ENCODE measurements around the gene GPRIN3.

- no peak for TF ChIP-seq GATAD2B (conservative IDR thresholded peaks at IDR 0.05; ENCODE audit: low read depth)
- TF ChIP-seq CHD2 (IDR thresholded peaks at IDR 0.05; ENCODE audit: borderline replicate concordance, low read depth, low read length): no peak
- no peak for TF ChIP-seq POLR2A (IDR thresholded peaks at IDR 0.05; ENCODE audit: low read depth, low read length)
- no peak for TF ChIP-seq CTCF (IDR thresholded peaks at IDR 0.05 in 2 of 3, conservative IDR thresholded peaks at IDR 0.05 in 1 of 3; ENCODE audit: control insufficient read depth in 2 of 3, extremely low read depth in 1 of 3, insufficient read depth in 1 of 3, low read depth in 3 of 3, low read length in 3 of 3)
- no peak for TF ChIP-seq MAX (IDR thresholded peaks at IDR 0.05; ENCODE audit: low read depth, low read length)
- no peak for TF ChIP-seq HCFC1 (IDR thresholded peaks at IDR 0.05; ENCODE audit: low read length)
- no peak for TF ChIP-seq NRF1 (conservative IDR thresholded peaks at IDR 0.05; ENCODE audit: low read depth, low read length)
- TF ChIP-seq ZBTB11 (CRISPR knock-in tag; IDR thresholded peaks at IDR 0.05): no peak
- no peak for TF ChIP-seq BCLAF1 (IDR thresholded peaks at IDR 0.05)
- TF ChIP-seq POLR2AphosphoS2 (IDR thresholded peaks at IDR 0.05; ENCODE audit: low read depth, low read length): no peak
- TF ChIP-seq YBX1 (IDR thresholded peaks at IDR 0.05): no peak
- no peak for TF ChIP-seq CREM (IDR thresholded peaks at IDR 0.05; ENCODE audit: low read depth)
Observed at GRCh38 chr4:89303177-89303576, 4.4 kb downstream of the GPRIN3 start.
